Endometrium (tissue), 2 donors: ENCODE results near the gene EIF2B4.
"Not testable (repeated sequence)": the region's sequence is repeated elsewhere in the genome, so short reads cannot be mapped to it uniquely, and the experiment has no call there.

Source experiments
- FAIRE-seq: peaks from 2 replicates; lab custom pipeline; 2012; peaks lifted over from hg19 to GRCh38; lab: Jason Lieb, UNC
- donor health status: control.
- donor health status: control.

Gene EIF2B4

DNA sequence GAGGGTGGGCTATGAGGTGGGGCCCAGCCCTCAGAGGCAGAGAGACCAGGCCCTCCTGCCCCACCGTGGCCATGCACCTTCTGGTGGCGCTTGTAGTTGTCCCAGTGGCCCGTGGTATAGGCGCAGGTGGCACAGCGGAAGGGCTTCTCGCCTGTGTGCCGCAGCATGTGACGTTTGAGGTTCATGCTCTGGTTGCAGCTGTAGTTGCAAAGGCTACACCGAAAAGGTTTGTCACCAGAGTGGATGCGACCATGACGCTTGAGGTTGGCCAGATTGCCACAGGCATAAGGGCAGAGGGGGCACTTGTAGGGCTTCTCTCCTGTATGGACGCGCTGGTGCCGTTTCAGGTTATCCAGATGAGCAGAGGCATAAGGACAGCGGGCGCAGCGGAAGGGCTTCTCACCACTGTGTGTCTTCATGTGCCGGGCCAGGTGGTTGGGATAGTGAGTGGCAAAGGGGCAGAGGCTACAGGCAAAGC is 7.5 kb upstream of the EIF2B4 start:
- FAIRE-seq, result no peak

DNA sequence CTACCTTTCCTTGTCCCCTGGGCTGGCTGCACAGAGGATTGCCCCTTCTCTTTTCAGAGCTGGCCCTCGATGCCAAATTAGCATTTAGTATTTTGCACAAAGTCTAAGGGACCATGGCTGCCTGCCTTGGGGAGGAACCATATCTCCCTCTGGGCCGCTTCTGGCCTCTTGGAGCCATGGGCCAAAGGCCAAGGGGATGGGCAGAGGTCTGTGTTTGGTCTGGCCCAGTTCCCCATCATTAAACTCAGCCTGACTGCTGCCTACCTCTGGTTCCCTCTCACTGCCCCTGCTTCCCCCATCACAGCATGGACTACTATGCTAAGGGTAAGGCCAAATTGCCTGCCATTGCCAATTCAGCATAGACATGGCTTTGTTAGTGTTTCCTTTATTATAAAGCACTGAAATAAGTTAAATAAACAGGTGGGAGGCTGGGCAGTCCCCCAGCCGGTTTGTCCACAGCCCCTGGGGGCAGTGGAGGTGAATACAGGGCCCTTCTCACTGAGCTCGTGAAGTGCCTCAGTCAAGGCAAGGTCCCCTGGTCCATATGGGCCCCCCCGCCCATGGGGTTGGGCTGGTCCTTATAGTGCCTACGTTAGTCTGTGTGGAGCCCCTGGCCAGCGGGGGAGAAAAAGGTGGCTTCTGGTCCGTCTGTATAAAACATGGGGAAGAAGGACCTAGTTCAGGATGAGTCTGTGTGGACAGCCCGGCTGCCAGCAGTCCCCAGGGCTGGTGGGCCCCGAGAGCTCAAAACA is 6.9 kb upstream of the EIF2B4 start:
- FAIRE-seq, result no peak

DNA sequence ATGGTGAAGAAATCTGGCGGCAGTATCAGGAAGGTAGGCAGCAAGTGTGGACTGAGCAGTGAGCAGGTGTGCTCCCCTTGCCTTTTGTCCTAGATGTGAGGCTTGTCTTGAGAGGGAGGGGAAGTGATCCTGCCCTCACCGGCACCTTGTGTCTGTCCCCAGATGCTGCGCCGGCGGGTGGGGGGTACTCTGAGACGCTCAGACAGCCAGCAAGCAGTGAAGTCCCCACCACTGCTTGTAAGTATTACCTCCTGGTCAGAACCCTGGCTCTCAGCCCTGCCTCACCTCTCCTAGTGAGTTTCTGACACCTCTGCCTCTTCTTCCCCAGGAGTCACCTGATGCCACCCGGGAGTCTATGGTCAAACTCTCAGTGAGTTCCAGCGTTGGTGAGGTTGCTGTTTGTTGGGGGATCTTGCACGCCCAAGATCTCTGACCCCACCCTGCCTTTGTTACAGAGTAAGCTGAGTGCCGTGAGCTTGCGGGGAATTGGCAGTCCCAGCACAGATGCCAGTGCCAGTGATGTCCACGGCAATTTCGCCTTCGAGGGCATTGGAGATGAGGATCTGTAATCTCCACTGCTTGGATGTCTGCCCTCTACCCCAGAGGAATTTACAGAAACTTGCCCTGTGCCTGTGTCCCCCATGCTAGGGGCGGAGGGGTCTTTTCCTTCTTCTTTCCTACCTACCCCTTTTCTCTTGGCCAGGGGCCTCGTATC is 6.2 kb upstream of the EIF2B4 start:
- no peak for FAIRE-seq

DNA sequence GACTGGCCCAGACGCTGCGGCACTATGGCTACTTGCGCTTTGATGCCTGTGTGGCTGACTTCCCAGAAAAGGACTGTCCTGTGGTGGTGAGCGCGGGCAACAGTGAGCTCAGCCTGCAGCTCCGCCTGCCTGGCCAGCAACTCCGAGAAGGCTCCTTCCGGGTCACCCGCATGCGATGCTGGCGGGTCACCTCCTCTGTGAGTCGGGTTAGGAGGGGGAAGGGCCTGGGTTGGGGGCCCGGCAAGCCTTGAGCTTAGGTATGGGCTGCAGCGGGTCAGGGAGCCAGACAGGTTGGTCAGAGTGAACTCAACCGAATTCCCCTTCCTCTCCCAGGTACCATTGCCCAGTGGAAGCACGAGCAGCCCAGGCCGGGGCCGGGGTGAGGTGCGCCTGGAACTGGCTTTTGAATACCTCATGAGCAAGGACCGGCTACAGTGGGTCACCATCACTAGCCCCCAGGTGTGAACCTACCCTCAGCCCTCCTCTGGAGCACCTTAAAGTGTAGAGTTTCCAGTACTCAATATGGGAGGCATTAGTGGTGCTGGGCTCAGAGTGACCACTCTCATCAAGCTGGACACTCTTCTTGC is 5.5 kb upstream of the EIF2B4 start:
- no peak for FAIRE-seq

DNA sequence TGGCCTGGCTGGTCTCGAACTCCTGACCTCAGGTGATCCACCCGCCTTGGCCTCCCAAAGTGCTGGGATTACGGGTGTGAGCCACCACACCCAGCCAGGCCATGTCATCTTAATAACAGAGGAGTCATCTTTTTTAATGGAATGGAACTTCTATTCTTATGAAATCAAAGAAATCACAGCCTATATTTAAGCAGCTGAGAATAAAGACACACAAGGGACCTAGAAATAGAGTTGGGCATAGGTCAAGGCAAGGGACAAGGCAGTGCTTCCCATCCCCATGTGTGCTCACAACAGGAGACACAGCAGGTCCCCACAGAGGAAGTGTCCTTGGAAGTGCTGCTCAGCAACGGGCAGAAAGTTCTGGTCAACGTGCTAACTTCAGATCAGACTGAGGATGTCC is 3.4 kb upstream of the EIF2B4 start:
- FAIRE-seq, result no peak

DNA sequence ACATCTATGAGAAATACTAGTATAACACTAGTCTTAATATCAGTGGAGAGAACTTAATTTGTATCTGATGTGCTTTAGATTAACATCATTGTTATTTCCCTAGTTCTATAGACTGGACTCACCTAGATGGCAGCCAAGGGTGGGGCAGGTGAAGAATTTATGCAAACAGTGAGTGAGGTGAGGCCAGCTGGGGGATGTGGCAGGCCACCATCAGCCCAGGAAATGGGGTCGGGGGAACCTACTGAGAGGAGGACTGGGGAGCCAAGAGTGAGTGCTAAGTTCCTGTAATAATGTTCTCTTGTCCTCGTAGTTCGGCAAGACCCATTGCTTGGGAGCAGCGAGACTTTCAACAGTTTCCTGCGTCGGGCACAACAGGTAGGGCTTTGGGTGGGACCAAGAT is 2.8 kb upstream of the EIF2B4 start:
- no peak for FAIRE-seq

DNA sequence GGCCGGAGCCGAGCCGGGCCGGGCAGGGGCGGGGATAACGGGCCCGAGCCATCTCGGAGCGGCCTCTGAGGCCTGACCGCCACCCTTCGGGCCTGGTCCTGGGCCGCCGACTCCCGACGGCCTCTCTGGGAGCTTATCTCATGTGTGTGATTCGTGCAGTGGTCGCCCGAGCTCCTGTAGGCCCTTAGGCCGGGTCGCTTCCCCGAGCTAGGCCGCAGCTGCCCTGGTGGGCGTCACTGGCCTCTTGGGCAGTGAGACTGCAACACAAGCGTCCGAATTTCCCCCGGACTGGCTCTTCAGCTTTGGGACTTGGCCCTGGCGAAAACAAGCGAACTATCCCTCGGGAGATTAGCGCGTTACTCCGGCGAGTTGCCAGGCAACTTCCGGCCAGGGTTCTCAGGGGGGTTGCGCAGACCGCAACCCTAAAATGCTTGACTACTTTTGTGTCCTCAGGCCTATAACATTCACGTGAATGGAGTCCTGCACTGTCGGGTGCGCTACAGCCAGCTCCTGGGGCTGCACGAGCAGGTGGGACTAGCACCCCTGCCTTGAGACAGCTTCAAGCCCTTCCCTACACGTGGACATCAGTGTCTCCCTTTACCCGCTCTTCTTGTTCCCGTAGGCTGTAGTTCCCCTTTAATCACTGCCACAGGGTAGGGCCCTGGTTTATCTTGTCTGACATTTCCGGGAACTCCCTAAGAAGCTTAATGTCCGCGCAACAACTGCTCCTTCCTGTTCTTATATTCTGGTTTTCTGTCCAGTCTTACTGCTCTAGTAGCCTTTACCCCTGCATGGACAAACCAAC is 880 bp upstream of the EIF2B4 start:
- FAIRE-seq, result no peak

DNA sequence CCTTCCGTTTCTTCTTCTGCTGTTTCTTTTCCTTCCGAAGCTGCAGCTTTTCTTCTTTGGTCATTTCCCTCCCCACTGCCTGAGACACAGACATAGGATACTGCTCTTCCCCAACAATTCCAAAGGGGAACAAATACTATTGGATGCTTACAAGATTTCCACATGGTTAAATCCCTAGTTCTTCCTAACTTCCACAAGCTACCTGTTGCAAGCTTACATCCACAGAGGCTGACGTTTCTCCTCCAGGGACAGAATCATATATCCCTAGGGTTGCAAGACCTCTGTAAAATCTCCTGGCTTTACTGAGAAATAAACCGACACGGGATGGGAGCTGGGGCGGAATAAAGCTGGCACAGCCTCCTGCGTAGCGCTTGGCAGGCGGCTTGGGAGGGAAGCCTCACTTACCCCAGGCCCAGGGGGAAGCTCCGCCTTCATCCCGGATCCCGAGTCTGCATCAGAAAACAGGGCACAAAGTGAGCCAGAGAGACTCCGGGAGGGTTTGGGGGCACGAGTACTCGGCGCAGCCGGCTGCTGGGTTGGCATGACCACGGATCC is 590 bp downstream of the EIF2B4 start:
- FAIRE-seq, result no peak

DNA sequence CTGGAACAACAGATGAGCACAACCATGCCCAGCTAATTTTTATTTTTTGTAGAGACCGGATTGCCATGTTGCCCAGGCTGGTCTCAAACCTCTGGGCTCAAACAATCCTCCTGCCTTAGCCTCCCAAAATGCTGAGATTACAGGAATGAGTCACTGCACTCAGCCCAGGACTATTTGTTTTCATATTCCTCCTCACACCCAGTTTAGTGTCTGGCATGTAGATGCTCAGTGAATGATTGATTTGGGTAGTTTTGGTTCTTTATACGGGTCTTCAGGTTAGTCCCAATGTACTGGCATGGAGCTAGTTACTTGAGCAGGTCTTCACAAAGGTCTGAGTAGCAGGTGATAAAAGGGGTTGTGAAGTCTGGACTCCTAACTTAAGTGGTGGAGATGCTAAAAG is 6.2 kb downstream of the EIF2B4 start:
- FAIRE-seq, result no peak

DNA sequence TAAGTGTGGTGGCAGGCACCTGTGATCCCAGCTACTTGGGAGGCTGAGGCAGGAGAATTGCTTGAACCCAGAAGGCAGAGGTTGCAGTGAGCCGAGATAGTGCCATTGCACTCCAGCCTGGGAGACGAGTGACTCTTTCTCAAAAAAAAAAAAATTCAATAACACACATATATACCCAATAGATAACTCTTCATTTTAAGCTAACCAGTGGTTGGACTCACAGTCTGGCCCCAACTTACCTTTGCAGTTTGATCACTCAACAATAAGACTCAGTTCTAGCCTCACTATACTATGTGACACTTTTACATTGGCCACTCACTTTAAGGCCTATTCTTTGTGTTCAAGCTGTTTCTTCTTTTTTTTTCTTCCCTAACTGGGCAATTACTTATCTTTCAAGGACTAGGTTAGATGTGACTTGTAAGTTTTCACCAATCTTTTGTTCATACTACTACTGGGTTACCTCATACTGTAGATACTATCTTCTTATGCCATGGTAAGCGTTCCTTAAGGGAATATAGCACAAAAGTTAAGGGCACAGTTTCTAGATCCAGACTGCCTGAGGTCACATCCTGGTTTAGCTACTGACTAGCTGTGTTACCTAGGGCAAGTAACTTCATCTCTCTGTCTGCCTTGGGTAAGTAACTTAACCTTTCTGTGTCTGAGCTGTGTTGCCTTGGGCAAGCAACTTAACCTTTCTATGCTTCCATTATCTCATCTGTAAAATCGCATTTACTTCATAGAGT is 7.3 kb downstream of the EIF2B4 start:
- FAIRE-seq, result no peak

DNA sequence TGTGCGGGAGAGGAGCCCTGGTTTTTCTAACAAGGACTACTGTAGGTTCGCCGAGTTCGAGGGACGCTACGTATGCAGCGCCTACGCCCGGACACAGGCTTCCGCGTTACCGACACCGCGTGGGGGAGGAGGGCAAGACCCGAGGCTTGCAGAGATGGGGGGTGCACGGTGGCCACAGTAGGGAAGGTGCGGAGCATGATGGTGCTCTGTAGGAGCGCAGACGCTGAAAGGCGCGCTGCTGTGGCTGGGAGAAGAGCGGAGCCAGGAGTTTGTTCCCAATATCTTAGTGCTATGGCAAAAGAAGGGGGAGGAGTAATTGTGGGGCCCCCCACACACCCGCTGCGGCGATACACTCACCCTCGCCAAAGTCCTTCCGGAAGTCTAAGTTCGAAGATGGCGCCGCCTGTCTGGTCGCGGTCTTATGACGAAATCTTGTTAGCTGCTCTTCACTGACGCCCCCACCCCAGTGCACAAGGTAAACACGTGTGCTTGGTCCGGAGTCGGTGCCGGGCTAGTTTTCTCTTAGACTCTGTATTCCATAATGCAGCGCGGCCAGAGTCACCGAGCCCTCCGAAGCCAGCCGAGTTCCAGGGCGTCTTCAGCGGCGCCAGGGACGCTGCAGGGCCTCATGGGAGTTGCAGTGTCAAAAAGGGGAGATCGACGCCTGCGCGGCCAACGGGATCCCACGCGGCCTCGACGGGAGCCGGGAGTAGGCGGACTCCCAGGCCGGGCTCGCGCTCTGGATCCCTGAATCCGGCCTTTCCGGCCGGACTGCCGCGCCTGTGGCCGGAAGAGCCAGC is 13.6 kb downstream of the EIF2B4 start, which contains the start of gene GTF3C2:
GTF3C2 (minus strand) TSS at position 383 of the 800 bp plus-strand sequence. CDS start 13,210 bp downstream, outside the sequence.
- peak; percentile 21 for FAIRE-seq

DNA sequence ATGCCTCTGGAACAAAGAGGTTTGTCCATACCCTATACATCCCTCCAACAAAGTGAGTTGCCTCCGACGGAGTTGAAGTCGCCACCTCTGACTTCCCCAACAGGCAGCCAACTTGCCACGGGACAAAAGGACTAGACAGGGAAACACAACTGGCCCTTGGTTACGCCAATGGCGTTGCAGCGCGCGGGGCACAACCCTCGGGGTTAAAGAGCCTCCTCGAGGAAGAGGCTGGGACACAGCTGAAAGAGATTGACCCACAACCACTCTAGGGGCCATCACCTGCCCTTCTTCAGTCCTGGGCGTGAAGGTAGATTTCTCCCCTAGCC is 14.1 kb downstream of the EIF2B4 start:
- no peak for FAIRE-seq

DNA sequence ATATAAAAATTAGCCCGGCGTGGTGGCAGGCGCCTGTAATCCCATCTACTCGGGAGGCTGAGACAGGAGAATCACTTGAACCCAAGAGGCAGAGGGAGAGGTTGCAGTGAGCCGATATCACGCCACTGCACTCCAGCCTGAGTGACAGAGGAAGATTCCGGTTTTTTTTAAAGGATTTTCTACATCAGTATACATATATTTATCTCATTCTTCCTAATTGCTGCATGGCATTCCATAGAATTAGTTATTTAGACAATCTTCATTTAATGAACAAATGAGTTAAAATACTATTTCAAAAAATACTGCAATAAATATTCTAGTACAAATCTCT is 15.6 kb downstream of the EIF2B4 start:
- FAIRE-seq, result no peak

DNA sequence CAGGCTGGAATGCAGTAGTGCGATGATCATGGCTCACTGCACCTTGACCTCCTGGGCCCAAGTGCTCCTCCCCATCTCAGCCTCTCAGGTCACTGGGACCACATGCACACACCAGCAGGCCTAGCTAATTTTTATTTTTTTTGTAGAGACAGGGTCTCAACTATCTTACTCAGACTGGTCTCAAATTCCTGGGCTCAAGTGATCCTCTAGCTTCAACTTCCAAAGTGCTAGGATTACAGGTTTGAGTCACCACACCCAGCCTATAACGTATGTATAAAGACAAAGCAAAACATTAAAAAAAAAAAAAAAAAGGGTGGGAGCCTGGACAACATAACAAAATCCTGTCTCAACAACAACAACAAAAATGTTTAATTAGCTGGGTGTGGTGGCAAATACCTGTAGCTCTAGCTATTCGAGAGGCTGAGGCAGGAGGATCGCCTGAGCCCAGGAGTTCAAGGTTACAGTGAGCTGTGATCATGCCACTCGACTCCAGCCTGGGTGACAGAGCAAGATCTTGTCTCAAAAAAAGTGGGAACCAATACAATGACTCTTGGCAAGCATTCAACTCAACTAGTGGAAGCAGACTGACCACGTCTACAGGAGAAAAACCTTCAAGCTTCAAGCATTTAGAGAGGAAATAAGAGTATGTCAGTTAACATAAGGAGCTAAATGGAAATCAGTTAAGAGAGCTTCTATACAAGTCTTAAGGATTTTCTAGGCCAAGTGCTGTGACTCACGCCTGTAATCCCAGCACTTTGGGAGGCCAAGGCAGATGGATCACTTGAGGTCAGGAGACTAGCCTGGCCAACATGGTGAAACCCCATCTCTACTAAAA is 16.2 kb downstream of the EIF2B4 start:
- no peak for FAIRE-seq

DNA sequence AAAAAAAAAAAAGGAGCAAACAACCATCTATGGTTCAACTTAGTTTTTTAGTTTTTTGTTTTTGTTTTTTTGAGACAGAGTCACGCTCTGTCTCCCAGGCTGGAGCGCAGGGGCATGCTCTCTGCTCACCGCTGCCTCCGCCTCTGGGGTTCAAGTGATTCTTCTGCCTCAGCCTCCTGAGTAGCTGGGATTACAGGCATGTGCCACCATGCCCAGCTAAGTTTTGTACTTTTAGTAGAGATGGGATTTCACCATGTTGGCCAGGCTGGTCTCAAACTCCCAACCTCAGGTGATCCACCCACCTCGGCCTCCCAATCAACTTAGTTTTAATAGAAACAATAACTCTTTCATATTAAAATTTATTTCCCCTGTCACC is 16.8 kb downstream of the EIF2B4 start:
- not testable (repeated sequence) for FAIRE-seq

DNA sequence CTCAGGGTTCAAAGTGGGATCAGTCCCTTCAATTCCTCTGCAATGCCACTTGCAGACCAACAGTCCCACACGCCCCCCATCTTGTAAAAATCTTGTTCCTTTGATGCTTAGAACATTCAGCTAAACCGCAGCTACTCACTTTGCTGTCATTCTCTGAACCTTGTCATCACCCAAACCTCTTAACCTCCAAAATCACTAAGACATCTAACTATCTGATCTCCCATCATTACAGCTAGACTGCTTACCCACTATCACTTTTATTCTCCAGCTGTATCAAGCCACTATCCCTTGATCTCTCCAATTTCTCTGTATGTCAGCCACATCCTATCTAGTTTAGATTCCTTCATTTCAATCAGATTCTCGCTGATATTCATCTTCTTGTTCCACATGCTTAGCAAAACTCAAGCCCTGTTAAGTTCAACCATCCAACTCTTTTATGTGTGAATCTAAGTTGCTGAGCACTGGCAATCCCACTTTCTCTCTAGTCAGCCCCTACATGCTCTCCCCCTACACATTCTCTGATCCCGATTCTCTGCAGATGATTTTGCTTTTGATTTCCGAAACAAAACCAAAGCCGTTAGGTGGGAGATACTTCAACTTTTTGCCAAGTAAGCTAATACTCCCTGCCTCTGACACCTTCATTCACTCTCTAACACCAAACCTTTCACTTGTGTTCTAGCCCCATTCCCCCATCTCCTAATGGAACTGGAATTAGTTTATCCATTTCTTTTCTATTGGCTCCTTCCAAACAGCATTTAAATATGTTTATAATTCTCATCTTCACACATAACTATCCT is 18.1 kb downstream of the EIF2B4 start:
- FAIRE-seq, result no peak

DNA sequence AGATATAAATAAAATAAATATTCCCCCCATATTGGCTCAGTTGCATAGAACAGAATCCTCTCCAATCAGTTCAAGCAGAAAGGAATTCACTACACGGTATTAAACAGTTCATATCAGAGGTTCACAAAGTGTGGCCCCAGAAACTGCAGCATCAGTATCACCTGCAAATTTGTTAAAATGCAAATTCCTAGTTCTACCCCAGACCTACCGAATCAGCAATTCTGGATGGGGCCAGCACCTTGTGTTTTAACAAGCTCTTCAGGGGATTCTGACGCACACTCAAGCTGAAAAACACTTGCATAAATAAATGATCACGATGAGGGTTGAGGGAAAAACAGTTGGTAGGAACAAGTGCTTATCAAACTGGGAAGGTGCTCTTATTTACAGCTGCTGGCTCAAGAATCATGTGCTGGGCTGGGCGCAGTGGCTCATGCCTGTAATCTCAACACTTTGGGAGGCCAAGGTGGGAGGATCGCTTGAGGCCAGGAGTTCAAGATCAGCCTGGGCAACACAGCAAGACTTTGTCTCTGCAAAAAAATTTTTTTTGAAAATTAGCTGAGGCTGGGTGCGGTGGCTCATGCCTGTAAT is 19.9 kb downstream of the EIF2B4 start:
- FAIRE-seq, result no peak

DNA sequence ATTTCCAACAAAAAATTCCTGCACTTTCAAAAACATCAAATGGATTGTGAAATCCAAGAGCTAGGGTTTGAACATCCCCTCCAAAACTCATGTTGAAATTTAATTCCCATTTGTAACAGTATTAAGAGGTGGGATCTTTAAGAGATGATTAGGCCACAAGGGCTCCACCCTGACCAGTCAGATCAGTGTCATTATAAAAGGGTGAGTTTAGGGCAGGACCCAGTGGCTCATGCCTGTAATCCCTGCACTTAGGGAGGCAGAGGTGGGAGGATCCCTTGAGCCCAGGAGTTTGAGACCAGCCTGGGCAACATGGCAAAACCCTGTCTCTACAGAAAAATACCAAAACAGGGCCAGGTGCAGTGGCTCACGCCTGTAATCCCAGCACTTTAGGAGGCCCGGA is 22.5 kb downstream of the EIF2B4 start:
- FAIRE-seq, result no peak

DNA sequence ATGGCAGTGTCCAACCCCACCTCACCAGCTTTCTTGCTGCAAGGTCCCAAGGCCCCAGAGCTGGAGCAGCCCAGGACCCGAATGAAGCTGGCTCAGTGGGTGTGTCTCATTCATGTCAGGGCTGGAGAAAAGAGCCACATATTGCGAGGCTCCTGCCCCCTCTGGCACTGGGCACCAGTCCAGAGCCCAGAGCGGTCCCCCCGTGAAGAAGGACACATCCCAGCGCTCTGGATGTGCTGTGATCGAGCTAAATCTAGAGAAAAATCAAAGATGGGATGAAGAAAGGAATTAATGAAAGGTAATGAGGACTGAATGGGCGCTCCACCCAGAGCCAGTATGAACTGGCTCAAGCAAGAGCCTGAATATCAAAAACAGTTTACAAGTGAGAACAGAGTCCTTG is 34.0 kb downstream of the EIF2B4 start:
- FAIRE-seq, result no peak
